ENCODE measurements around the gene ELK1. TPM values are rescaled to one million over a fixed set of nuclear protein-coding genes. Genes with fewer than 3 reads are reported as not detected.

ELK1 gene
- total RNA-seq, 1 experiment from 2014 or later: 31.2 TPM

GRCh38 chrX:47645530-47645929 is 4.8 kb downstream of the ELK1 start:
- DNase-seq (ENCODE audit: low spot score): no peak

GRCh38 chrX:47644557-47645091 is 5.7 kb downstream of the ELK1 start:
- DNase-seq (ENCODE audit: low spot score): no peak

GRCh38 chrX:47643926-47644325 is 6.4 kb downstream of the ELK1 start:
- DNase-seq (ENCODE audit: low spot score): no peak

- DNase-seq (ENCODE audit: low spot score): no peak
These were observed 11.5 kb downstream of the ELK1 start for GRCh38 chrX:47638816-47639215.

- DNase-seq (ENCODE audit: low spot score): no peak
These were observed 12.7 kb downstream of the ELK1 start for GRCh38 chrX:47637546-47638195.

GRCh38 chrX:47634871-47635575 is 15.3 kb downstream of the ELK1 start:
- no peak for DNase-seq (ENCODE audit: low spot score)

GRCh38 chrX:47633689-47634590 is 16.4 kb downstream of the ELK1 start:
- no peak for DNase-seq (ENCODE audit: low spot score)

GRCh38 chrX:47632666-47633065 is 17.7 kb downstream of the ELK1 start:
- no peak for DNase-seq (ENCODE audit: low spot score)

GRCh38 chrX:47631676-47632075 is 18.7 kb downstream of the ELK1 start:
- DNase-seq (ENCODE audit: low spot score): no peak

GRCh38 chrX:47629419-47630200 is 20.8 kb downstream of the ELK1 start, which contains the start of gene CFP:
Gene CFP, minus strand, starts transcription at chrX:47629930. Its CDS starts 86 bp downstream, at chrX:47629844.
- no peak for DNase-seq (ENCODE audit: low spot score)

GRCh38 chrX:47628982-47629381 is 21.4 kb downstream of the ELK1 start:
- DNase-seq (ENCODE audit: low spot score): no peak

- DNase-seq (ENCODE audit: low spot score): no peak
These were observed 25.0 kb downstream of the ELK1 start for GRCh38 chrX:47625365-47625764.

- DNase-seq (ENCODE audit: low spot score): no peak
These were observed 26.8 kb downstream of the ELK1 start for GRCh38 chrX:47623540-47624027.

GRCh38 chrX:47621851-47622250 is 28.5 kb downstream of the ELK1 start:
- DNase-seq (ENCODE audit: low spot score): no peak

- DNase-seq (ENCODE audit: low spot score): no peak
These were observed 30.1 kb downstream of the ELK1 start for GRCh38 chrX:47620303-47620685.

GRCh38 chrX:47619486-47620302 is 30.7 kb downstream of the ELK1 start, which contains the start of gene SYN1:
Gene SYN1, minus strand, starts transcription at chrX:47619857. Its CDS starts 129 bp downstream, at chrX:47619728.
- peak; percentile 53 for DNase-seq (ENCODE audit: low spot score)

GRCh38 chrX:47618923-47619485 is 31.4 kb downstream of the ELK1 start:
- no peak for DNase-seq (ENCODE audit: low spot score)

GRCh38 chrX:47614618-47615017 is 35.7 kb downstream of the ELK1 start:
- no peak for DNase-seq (ENCODE audit: low spot score)

GRCh38 chrX:47613082-47613481 is 37.3 kb downstream of the ELK1 start:
- no peak for DNase-seq (ENCODE audit: low spot score)

GRCh38 chrX:47612418-47612817 is 37.9 kb downstream of the ELK1 start:
- DNase-seq (ENCODE audit: low spot score): no peak

Measured in A172 (cell line).